BE2C (cell line): ENCODE measurements around the gene GABBR2.
A peak's percentile ranks its signal among the peaks of the same experiment; 100 is the strongest.

ENCODE experiments used
- DNase-seq: peaks from one replicate; pipeline ENCODE4 v3.0.0-alpha.2; 2020
- H3K27me3 ChIP-seq: fragments of 250-450 bp; sonication (Bioruptor Pico); 2 replicates; pipeline ENCODE4 v1.5.1; 2020; ENCODE audit warnings: mild to moderate bottlenecking
- H3K36me3 ChIP-seq: fragments of 250-450 bp; sonication (Bioruptor Pico); 2 replicates; pipeline ENCODE4 v1.5.1; 2020; ENCODE audit warnings: mild to moderate bottlenecking
- H3K4me1 ChIP-seq: fragments of 250-450 bp; sonication (Bioruptor Pico); 2 replicates; pipeline ENCODE4 v1.5.1; 2020
- H3K4me3 ChIP-seq: 2 replicates; pipeline ENCODE4 v1.5.1; 2011; ENCODE audit warnings: low read depth, low read length
- H3K9me3 ChIP-seq: fragments of 250-450 bp; sonication (Bioruptor Pico); 2 replicates; pipeline ENCODE4 v1.5.1; 2020
- TF ChIP-seq, protein P1 (sequence below): IDR thresholded peaks from 2 replicates; pipeline ENCODE4 v1.5.1; 2012; ENCODE audit warnings: mild to moderate bottlenecking, low read depth, low read length

Gene GABBR2

DNA sequence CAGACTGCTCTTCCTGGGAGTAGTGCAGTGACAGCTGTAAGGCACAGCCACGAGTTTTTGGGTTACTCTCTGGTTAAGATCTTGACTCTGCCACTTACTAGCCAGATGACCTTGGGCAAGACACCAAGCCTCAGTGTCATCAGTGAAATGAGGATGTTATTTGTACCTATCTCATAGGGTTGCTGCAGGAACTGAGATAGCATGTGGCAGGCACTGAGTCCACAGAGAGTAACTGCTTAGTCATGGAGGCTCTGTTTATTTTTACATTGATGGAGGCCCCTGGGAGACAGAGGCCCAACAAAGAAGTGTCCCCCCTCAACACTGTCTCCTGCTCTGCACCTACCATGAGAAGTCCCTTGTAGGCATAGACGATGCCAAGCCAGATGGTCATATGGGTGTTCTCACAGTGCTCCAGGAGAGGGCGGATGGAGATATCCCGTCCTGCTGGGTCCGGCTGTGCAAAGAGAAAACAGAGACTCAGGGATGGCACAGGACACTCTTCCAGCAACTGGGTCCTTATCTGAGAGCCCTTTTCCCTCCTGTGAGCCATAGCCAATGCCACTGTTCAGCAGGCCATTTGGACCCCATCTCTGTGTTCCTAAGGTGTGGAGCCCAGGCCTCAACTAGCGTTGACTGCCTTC is 397.9 kb downstream of the GABBR2 start:
- peaks cover 7% of the 10 kb centered on the region; the same call in 1 of the 2 replicates for H3K4me1 ChIP-seq
- H3K27me3 ChIP-seq, result no peaks in the 10 kb centered on the region
- H3K4me3 ChIP-seq, result no peak overlapping the region
- no peaks in the 10 kb centered on the region for H3K9me3 ChIP-seq
- TF ChIP-seq, protein P1, sequence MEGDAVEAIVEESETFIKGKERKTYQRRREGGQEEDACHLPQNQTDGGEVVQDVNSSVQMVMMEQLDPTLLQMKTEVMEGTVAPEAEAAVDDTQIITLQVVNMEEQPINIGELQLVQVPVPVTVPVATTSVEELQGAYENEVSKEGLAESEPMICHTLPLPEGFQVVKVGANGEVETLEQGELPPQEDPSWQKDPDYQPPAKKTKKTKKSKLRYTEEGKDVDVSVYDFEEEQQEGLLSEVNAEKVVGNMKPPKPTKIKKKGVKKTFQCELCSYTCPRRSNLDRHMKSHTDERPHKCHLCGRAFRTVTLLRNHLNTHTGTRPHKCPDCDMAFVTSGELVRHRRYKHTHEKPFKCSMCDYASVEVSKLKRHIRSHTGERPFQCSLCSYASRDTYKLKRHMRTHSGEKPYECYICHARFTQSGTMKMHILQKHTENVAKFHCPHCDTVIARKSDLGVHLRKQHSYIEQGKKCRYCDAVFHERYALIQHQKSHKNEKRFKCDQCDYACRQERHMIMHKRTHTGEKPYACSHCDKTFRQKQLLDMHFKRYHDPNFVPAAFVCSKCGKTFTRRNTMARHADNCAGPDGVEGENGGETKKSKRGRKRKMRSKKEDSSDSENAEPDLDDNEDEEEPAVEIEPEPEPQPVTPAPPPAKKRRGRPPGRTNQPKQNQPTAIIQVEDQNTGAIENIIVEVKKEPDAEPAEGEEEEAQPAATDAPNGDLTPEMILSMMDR, result no peak
- no peaks in the 10 kb centered on the region for H3K36me3 ChIP-seq
- no peak for DNase-seq

DNA sequence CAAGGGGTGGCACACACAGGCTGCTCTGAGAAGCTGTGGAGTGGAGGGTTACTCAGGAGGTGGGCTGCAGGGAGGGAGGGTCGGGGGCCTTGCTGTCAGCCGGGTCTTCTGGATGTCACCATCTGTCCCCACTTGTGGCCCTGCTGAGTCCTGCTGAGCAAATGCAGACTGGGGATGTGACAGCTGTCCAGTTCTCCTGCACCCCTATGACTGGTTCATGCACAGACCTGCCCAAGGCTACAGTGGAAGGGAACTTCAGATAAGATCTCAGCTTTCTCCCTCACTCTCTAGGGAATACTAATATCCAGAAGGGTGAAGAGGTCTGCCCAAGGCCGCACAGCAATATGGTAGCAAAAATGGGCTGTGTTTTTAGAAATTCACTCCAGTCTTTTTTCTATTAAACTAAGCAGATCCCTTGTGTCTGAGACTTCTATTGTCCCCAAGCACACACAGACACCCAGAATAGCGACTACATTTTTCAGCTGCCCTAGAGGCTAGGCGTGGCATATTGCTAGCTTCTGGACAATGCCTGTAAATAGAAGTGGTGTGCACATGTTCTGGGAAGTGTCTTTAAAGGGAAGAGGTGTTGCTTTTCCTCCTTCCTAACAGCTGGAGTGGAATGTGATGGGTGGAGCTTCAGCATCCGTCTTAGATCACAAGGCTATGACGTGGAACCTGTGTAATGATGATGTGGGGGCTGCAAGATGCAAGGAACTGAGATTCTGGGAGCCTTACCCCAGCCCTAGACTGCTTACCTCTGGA is 402.2 kb downstream of the GABBR2 start:
- TF ChIP-seq, protein P1, result no peak
- Histone ChIP-seq H3K27me3 (no peaks in the 10 kb centered on the region), H3K9me3 (no peaks in the 10 kb centered on the region), H3K36me3 (no peaks in the 10 kb centered on the region), H3K4me1 (peaks cover 12% of the 10 kb centered on the region), H3K4me3 (no peak overlapping the region)
- DNase-seq, result peak; percentile 61

DNA sequence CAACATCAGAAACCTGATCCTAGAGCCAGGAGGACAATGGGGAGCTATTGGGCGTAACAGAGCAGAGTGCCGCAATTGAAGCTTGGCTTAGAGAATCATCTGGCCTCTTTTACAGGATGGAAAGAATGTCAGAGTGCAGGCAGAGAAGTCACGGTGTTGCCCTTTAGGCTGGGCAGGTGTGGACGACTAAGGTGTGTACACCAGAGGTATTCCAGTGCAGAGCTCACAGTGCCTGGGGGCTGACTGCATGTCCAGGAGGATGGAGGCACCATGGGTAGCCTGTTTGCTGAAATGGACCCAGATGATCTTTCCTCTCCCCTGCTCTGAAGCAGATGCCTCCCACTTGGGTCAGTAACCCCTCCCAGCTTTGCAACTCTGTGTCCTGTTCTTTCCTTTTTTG is 404.4 kb downstream of the GABBR2 start:
- peaks cover 12% of the 10 kb centered on the region for H3K4me1 ChIP-seq
- H3K36me3 ChIP-seq, result no peaks in the 10 kb centered on the region
- TF ChIP-seq, protein P1, result no peak
- no peaks in the 10 kb centered on the region for H3K9me3 ChIP-seq
- no peak for DNase-seq
- H3K4me3 ChIP-seq, result no peak overlapping the region
- H3K27me3 ChIP-seq, result no peaks in the 10 kb centered on the region

DNA sequence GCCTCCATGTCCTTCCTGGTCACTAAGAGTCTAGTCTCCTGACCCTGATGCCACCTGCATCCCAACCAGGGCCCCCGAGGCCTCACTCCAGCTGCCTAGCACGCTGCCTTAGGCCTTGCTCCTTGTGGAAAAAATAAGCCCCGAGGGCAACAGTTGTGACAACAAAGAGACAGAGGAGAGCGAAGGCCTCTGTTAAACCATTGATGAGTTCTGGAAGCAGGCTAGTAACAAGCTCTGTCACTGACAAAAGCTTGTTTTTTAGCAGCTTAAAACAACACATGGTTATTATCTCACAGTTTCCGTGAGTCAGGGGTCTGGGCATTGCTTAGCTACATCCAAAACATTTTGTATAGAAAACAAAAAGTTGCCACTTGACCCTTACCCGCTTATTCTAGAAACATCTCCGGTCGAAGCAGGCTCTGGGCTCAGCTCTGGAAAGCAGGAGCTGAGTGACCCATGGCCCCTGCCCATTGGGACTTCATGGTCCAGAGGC is 405.1 kb downstream of the GABBR2 start:
- H3K4me3 ChIP-seq, result no peak overlapping the region
- H3K9me3 ChIP-seq, result no peaks in the 10 kb centered on the region
- H3K27me3 ChIP-seq, result no peaks in the 10 kb centered on the region
- no peaks in the 10 kb centered on the region for H3K36me3 ChIP-seq
- no peak for DNase-seq
- TF ChIP-seq, protein P1, result no peak
- peaks cover 12% of the 10 kb centered on the region for H3K4me1 ChIP-seq

DNA sequence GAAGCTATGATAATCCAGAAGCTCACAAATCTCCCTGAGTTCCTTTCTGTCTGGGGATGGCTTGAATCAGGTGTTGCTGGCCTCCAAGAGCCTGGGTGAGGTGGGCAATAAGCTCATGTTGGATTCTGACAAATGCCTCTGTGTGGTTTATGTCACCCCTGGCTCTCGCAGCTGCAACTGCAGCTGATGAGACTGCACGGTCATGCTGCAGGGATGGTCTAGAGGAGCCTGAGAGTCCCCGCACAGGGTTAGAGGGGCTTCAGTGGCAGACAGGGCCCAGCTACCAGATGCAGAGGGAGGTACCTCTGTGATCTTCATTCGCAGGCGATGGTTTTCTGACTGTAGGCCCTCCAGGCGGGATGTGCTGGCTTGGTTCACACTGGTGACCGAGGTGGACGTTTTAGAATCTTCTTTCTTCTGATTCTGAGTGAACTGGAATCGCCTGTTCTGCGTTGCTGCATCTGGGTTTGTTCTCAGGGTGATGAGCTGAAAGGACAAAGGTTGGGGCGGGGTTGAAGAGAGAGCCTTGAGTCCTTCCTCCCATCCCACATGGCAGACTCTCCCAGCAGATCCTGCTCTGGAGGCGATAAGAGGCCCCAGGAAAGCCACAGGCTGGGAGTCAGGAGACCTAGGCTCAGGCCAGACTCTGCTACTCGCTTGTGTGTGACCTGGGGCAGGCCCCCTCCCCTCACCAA is 405.6 kb downstream of the GABBR2 start:
- no peaks in the 10 kb centered on the region for H3K36me3 ChIP-seq
- TF ChIP-seq, protein P1, result no peak
- no peak for DNase-seq
- H3K9me3 ChIP-seq, result no peaks in the 10 kb centered on the region
- H3K27me3 ChIP-seq, result no peaks in the 10 kb centered on the region
- H3K4me1 ChIP-seq, result peaks cover 12% of the 10 kb centered on the region
- no peak overlapping the region for H3K4me3 ChIP-seq
